HepG2 (cell line): ENCODE data around the gene SLC36A2. TPM values are rescaled to one million over a fixed set of nuclear protein-coding genes. Genes with fewer than 3 reads are reported as not detected.

Source experiments
- ATAC-seq: fragments of 200-7000 bp; cut with Tn5 transposase; 3 replicates; pipeline ENCODE4 v1.9.1; 2020; ENCODE audit warnings: mild to moderate bottlenecking, moderate library complexity
- BruUV-seq: library from RNA; stranded (reverse); fragments of 400-500 nt; replicated peaks from 2 replicates; lab custom pipeline; 2021; lab: Mats Ljungman, UMichigan
- CTCF ChIA-PET: fragments of 300-600 bp; formaldehyde crosslinking; extraction: SDS; loops from one replicate; lab custom pipeline; 2021; ENCODE audit warnings: low total read pairs, inconsistent platforms, low intra/inter-chr PET ratio; lab: Yijun Ruan, JAX
- POLR2A ChIA-PET: fragments of 350-600 bp; sonication (Branson Sonifier 250); formaldehyde crosslinking; loops from one replicate; lab custom pipeline; 2020; ENCODE audit warnings: antibody characterized with exemption, inconsistent platforms; lab: Yijun Ruan, JAX
- DNase-seq: peaks from one replicate; pipeline ENCODE4 v3.0.0-alpha.2; 2015; ENCODE audit warnings: low spot score
- FAIRE-seq: peaks from 3 replicates; lab custom pipeline; 2011; peaks lifted over from hg19 to GRCh38; lab: Jason Lieb, UNC
- H2AFZ ChIP-seq: one replicate; pipeline ENCODE4 v1.6.1; 2011; ENCODE audit warnings: low read length, inconsistent platforms
- H3K27ac ChIP-seq: fragments of 300-600 bp; 3 replicates; pipeline ENCODE4 v1.8.0; 2011; ENCODE audit warnings: mixed run types, mild to moderate bottlenecking, mixed read lengths, low read length, inconsistent platforms; ENCODE audit not compliant: insufficient read depth; ENCODE audit errors: extremely low read length
- H3K27me3 ChIP-seq, 2 experiments: fragments of 200-600 bp in 1 of 2; 2 replicates in 1 of 2; 3 replicates in 1 of 2; pipeline versions ENCODE4 v1.6.0 to v1.8.0; 2011; ENCODE audit warnings: low read length in 2 of 2, mild to moderate bottlenecking in 2 of 2, moderate library complexity in 2 of 2, inconsistent platforms in 1 of 2; ENCODE audit not compliant: insufficient read depth in 2 of 2, control insufficient read depth in 1 of 2
- H3K36me3 ChIP-seq, 2 experiments: fragments of 200-600 bp in 1 of 2; replicated peaks in 1 of 2; 2 replicates in 1 of 2; 3 replicates in 1 of 2; pipeline versions ENCODE4 v1.5.1 to v1.8.0; 2011; ENCODE audit warnings: low read length in 2 of 2, inconsistent platforms in 1 of 2; ENCODE audit not compliant: insufficient read depth in 2 of 2, control insufficient read depth in 1 of 2
- H3K4me1 ChIP-seq: 2 replicates; pipeline ENCODE4 v1.5.1; 2012; ENCODE audit warnings: low read length, inconsistent platforms; ENCODE audit not compliant: insufficient read depth
- H3K4me2 ChIP-seq: 2 replicates; pipeline ENCODE4 v1.6.0; 2011; ENCODE audit warnings: low read depth, low read length, inconsistent platforms
- H3K4me3 ChIP-seq, 3 experiments: fragments of 200-600 bp in 1 of 3; sonication (generic), shearing (Covaris generic) in 1 of 3; replicated peaks in 1 of 3; 2 replicates each; pipeline ENCODE4 v1.5.1; 2011 to 2016; ENCODE audit warnings: low read length in 3 of 3, inconsistent platforms in 2 of 3, low read depth in 2 of 3, mild to moderate bottlenecking in 2 of 3, control low read depth in 1 of 3, mixed read lengths in 1 of 3; ENCODE audit not compliant: insufficient read depth in 1 of 3
- H3K79me2 ChIP-seq: one replicate; pipeline ENCODE4 v1.6.1; 2011; ENCODE audit warnings: low read length, inconsistent platforms; ENCODE audit not compliant: insufficient read depth
- H3K9ac ChIP-seq: 2 replicates; pipeline ENCODE4 v1.6.0; 2011; ENCODE audit warnings: mild to moderate bottlenecking, low read depth, low read length, inconsistent platforms; ENCODE audit not compliant: insufficient read depth
- H3K9me3 ChIP-seq: 2 replicates; pipeline ENCODE4 v1.5.1; 2012; ENCODE audit warnings: mild to moderate bottlenecking, low read length
- H4K20me1 ChIP-seq: 2 replicates; pipeline ENCODE4 v1.6.0; 2011; ENCODE audit warnings: inconsistent platforms, mild to moderate bottlenecking, low read length, moderate library complexity; ENCODE audit not compliant: insufficient read depth
- AKAP8 ChIP-seq: sonication (generic); formaldehyde crosslinking; IDR thresholded peaks from 2 replicates; pipeline ENCODE4 v1.5.1; 2020; ENCODE audit warnings: mild to moderate bottlenecking, missing genetic modification reagents
- KLF11 ChIP-seq: IDR thresholded peaks from 2 replicates; pipeline ENCODE4 v1.6.1; 2016; ENCODE audit warnings: missing compliant biosample characterization
- NR2F6 ChIP-seq, 2 experiments: IDR thresholded peaks; 2 replicates each; pipeline ENCODE4 v1.6.1; 2016; ENCODE audit warnings: antibody characterized with exemption in 1 of 2, mild to moderate bottlenecking in 1 of 2
- PAWR ChIP-seq: sonication (generic); formaldehyde crosslinking; IDR thresholded peaks from 2 replicates; pipeline ENCODE4 v1.4.0; 2020; ENCODE audit warnings: missing genetic modification reagents, mild to moderate bottlenecking, borderline replicate concordance
- PITX1 ChIP-seq: sonication (generic); formaldehyde crosslinking; IDR thresholded peaks from 2 replicates; pipeline ENCODE4 v1.5.1; 2020; ENCODE audit warnings: mild to moderate bottlenecking, missing genetic modification reagents
- RFX3 ChIP-seq: IDR thresholded peaks from 2 replicates; pipeline ENCODE4 v1.6.1; 2016; ENCODE audit warnings: missing biosample characterization, missing genetic modification reagents
- RORA ChIP-seq: sonication (generic); formaldehyde crosslinking; IDR thresholded peaks from 2 replicates; pipeline ENCODE4 v1.5.0; 2020; ENCODE audit warnings: mild to moderate bottlenecking, missing genetic modification reagents, moderate library complexity
- SAFB2 ChIP-seq: sonication (generic); formaldehyde crosslinking; IDR thresholded peaks from 2 replicates; pipeline ENCODE4 v1.5.1; 2020; ENCODE audit warnings: missing genetic modification reagents, low read depth, mild to moderate bottlenecking, borderline replicate concordance
- SMC3 ChIP-seq: IDR thresholded peaks from 2 replicates; pipeline ENCODE4 v1.6.1; 2011; ENCODE audit warnings: low read length, improper control_type of control experiment
- TEAD3 ChIP-seq: optimal IDR thresholded peaks from 2 replicates; pipeline ENCODE3; 2016; ENCODE audit warnings: borderline replicate concordance
- XBP1 ChIP-seq: sonication (generic); formaldehyde crosslinking; IDR thresholded peaks from 2 replicates; pipeline ENCODE4 v1.5.0; 2020; ENCODE audit warnings: missing genetic modification reagents
- XRCC5 ChIP-seq: fragments of 200-400 bp; formaldehyde crosslinking; optimal IDR thresholded peaks from 2 replicates; pipeline ENCODE3; 2017; ENCODE audit warnings: mild to moderate bottlenecking, low read length
- ZNF790 ChIP-seq: sonication (generic); formaldehyde crosslinking; IDR thresholded peaks from 2 replicates; pipeline ENCODE4 v1.8.0; 2022; ENCODE audit warnings: missing genetic modification reagents, mild to moderate bottlenecking, borderline replicate concordance
- WGBS: methylation state at CpG from one replicate; pipeline ENCODE4 v1.1.6; 2017; ENCODE audit warnings: low lambda C conversion rate; 5-methylcytosine and 5-hydroxymethylcytosine counted together
- in situ Hi-C: cut with HindIII; loops from 2 replicates; pipeline ENCODE4 v1.10.0; 2017; ENCODE audit warnings: low pct_unique_long_range_greater_than_20kb; ENCODE audit not compliant: extremely low pct_ligation_motif_present
- intact Hi-C: fragments of 100-400 bp; cut with micrococcal nuclease; formaldehyde crosslinking; loops from one replicate; pipeline ENCODE4 v1.10.0; 2022; ENCODE audit not compliant: unreplicated experiment
- polyA plus RNA-seq, 8 experiments: library from polyadenylated mRNA; depleted of rRNA in 3 of 8; stranded (reverse) in 7 of 8; unstranded in 1 of 8; fragments of >200 nt; fragmentation: Illumina TruSeq in 4 of 8; extraction: Trizol in 4 of 8; gene quantifications; 2 replicates each; pipeline versions ENCODE4 v1.2.1 to v1.2.3, GENCODE V29; 2011 to 2016; ENCODE audit warnings: low read depth in 4 of 8, missing spikeins in 1 of 8, mixed read lengths in 1 of 8; ENCODE audit not compliant: insufficient read depth in 1 of 8
- total RNA-seq, 5 experiments: library from RNA; depleted of rRNA; stranded (reverse); fragments of >200 nt; fragmentation: Illumina TruSeq; extraction: Trizol; gene quantifications; 2 replicates each; pipeline ENCODE4 v1.2.3, GENCODE V29; 2016; ENCODE audit warnings: low read depth in 1 of 5
- TF ChIP-seq, protein P1 (sequence below): sonication (generic); formaldehyde crosslinking; IDR thresholded peaks from 2 replicates; pipeline ENCODE4 v1.5.0; 2020; ENCODE audit warnings: mild to moderate bottlenecking, missing genetic modification reagents, moderate library complexity
- TF ChIP-seq, protein P2 (sequence below): sonication (generic); formaldehyde crosslinking; IDR thresholded peaks from 2 replicates; pipeline ENCODE4 v1.4.0; 2020; ENCODE audit warnings: missing genetic modification reagents, borderline replicate concordance
- TF ChIP-seq, protein P3 (sequence below): sonication (generic); formaldehyde crosslinking; IDR thresholded peaks from 2 replicates; pipeline ENCODE4 v1.4.0; 2020; ENCODE audit warnings: missing genetic modification reagents, borderline replicate concordance
- TF ChIP-seq, protein P4 (sequence below): sonication (generic); formaldehyde crosslinking; IDR thresholded peaks from 2 replicates; pipeline ENCODE4 v1.8.0; 2022; ENCODE audit warnings: low read depth, missing genetic modification reagents

The SLC36A2 gene
- total and polyA plus RNA-seq, 2 of the 13 experiments (the other 11 are each of a cell fraction or from before 2014, with no cell fraction given) = 0.03 TPM; not detected in 1

DNA sequence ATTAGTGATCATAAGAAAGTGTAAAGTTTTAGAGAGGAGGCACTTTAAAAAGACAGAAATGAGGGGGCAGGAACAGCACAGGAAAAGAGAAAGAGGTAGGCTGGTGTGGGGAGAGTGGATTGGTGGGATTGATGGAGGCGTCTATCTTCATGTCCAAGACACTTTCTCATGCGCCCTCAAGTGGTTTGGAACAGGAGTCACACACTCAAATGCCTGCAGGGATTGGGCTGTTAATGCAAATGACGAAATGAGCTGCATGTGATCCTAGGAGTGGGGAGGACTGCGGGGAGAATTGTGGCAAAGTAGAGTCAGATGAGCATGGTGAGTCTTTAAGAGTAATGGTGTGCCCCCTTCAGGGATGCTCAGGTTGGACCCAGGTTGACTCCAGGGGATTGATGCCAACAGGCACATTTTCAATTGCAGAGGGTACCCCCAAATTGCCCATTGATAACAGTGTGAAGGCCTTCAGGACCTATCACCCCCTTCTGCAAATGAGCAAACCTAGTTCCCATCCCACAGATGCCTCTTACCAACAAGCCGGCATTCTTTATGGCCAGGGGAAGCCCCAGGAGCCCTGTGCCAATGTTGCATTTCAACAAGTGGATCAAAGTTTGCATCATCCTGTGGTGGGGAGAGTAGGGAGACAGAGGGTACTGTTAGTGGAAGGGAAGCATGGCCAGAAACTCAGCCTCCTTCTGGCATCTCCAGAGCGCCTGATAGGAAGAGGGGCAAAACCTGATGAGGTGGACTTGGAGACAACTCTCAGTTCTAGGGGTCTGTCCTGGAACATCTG lies 49.1 kb downstream of the SLC36A2 start (continued):
- TF ChIP-seq, protein P1, sequence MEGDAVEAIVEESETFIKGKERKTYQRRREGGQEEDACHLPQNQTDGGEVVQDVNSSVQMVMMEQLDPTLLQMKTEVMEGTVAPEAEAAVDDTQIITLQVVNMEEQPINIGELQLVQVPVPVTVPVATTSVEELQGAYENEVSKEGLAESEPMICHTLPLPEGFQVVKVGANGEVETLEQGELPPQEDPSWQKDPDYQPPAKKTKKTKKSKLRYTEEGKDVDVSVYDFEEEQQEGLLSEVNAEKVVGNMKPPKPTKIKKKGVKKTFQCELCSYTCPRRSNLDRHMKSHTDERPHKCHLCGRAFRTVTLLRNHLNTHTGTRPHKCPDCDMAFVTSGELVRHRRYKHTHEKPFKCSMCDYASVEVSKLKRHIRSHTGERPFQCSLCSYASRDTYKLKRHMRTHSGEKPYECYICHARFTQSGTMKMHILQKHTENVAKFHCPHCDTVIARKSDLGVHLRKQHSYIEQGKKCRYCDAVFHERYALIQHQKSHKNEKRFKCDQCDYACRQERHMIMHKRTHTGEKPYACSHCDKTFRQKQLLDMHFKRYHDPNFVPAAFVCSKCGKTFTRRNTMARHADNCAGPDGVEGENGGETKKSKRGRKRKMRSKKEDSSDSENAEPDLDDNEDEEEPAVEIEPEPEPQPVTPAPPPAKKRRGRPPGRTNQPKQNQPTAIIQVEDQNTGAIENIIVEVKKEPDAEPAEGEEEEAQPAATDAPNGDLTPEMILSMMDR = peak; percentile 66
- TF ChIP-seq AKAP8 (CRISPR knock-in tag) (no peak), RFX3 (CRISPR knock-in tag) (no peak), SAFB2 (no peak), SMC3 (peak; percentile 43; the same call in 1 of the 2 replicates), PAWR (CRISPR knock-in tag) (no peak), KLF11 (CRISPR knock-in tag) (no peak), XRCC5 (peak; percentile 37), PITX1 (CRISPR knock-in tag) (no peak)
- TF ChIP-seq, protein P2, sequence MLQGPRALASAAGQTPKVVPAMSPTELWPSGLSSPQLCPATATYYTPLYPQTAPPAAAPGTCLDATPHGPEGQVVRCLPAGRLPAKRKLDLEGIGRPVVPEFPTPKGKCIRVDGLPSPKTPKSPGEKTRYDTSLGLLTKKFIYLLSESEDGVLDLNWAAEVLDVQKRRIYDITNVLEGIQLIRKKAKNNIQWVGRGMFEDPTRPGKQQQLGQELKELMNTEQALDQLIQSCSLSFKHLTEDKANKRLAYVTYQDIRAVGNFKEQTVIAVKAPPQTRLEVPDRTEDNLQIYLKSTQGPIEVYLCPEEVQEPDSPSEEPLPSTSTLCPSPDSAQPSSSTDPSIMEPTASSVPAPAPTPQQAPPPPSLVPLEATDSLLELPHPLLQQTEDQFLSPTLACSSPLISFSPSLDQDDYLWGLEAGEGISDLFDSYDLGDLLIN = no peak
- TF ChIP-seq, all 625 proteins: peak for 7

DNA sequence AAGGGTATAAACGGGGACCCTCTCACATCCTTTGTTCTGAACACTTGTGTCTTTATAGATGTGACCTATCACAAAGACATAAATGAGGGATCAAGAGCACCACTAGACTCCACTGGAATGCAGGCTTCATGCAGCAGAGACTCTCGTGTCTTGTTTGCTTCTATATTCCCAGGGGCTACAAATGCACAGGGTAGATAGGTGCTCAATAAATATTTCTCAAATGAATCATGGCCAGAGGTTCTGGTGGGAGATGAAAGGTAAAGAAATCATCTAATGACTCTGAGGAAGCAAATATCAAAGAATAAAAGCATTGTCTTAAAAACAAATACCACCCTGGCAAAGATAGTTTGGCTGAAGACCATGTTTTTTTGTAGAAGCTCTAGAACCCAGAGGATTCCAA lies 50.4 kb downstream of the SLC36A2 start:
- in situ Hi-C loops (no loop called here), intact Hi-C loops (no loop called here)
- Histone ChIP-seq H3K27me3 (0 out of 5 replicates have a peak, but pooled peaks cover 0 to 6% of the 10 kb centered on the region in 2 experiments), H3K36me3 (no peaks in the 10 kb centered on the region), H3K4me3 (no peak overlapping the region), H3K4me1 (no peaks in the 10 kb centered on the region), H2AFZ (no peak overlapping the region), H3K9me3 (no peaks in the 10 kb centered on the region), H4K20me1 (no peaks in the 10 kb centered on the region), H3K79me2 (no peaks in the 10 kb centered on the region), H3K4me2 (no peak overlapping the region), H3K9ac (no peak overlapping the region), H3K27ac (no peak overlapping the region)
- POLR2A ChIA-PET = no interaction called here
- BruUV-seq = no TSS peak
- 0% methylated on average over 2 of the region's 2 CpGs for WGBS
- DNase-seq (no peak), FAIRE-seq (no peak), ATAC-seq (no peak)
- CTCF ChIA-PET = no interaction called here
- TF ChIP-seq ZNF790 (CRISPR knock-in tag) (no peak), NR2F6 (IDR thresholded peaks at IDR 0.05) (no peak), NR2F6 (CRISPR knock-in tag; IDR thresholded peaks at IDR 0.05) (no peak), TEAD3 (CRISPR knock-in tag) (no peak), XBP1 (CRISPR knock-in tag) (no peak), RORA (CRISPR knock-in tag) (no peak)
- TF ChIP-seq, protein P3, sequence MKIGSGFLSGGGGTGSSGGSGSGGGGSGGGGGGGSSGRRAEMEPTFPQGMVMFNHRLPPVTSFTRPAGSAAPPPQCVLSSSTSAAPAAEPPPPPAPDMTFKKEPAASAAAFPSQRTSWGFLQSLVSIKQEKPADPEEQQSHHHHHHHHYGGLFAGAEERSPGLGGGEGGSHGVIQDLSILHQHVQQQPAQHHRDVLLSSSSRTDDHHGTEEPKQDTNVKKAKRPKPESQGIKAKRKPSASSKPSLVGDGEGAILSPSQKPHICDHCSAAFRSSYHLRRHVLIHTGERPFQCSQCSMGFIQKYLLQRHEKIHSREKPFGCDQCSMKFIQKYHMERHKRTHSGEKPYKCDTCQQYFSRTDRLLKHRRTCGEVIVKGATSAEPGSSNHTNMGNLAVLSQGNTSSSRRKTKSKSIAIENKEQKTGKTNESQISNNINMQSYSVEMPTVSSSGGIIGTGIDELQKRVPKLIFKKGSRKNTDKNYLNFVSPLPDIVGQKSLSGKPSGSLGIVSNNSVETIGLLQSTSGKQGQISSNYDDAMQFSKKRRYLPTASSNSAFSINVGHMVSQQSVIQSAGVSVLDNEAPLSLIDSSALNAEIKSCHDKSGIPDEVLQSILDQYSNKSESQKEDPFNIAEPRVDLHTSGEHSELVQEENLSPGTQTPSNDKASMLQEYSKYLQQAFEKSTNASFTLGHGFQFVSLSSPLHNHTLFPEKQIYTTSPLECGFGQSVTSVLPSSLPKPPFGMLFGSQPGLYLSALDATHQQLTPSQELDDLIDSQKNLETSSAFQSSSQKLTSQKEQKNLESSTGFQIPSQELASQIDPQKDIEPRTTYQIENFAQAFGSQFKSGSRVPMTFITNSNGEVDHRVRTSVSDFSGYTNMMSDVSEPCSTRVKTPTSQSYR (CRISPR knock-in tag) = no peak
- TF ChIP-seq, protein P4, sequence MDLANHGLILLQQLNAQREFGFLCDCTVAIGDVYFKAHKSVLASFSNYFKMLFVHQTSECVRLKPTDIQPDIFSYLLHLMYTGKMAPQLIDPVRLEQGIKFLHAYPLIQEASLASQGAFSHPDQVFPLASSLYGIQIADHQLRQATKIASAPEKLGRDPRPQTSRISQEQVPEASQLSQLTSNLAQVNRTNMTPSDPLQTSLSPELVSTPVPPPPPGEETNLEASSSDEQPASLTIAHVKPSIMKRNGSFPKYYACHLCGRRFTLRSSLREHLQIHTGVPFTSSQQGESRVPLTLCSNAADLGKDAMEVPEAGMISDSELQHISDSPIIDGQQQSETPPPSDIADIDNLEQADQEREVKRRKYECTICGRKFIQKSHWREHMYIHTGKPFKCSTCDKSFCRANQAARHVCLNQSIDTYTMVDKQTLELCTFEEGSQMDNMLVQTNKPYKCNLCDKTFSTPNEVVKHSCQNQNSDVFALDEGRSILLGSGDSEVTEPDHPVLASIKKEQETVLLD (CRISPR knock-in tag) = no peak
